Activated CD4-positive, alpha-beta T cell treated with anti-CD3 and anti-CD28 coated beads for 24 hours (primary cell): ENCODE measurements around the gene STK10.

ENCODE experiments used
- DNase-seq, 2 donors: peaks; one replicate each; pipeline ENCODE4 v3.0.0-alpha.2; 2020; ENCODE audit warnings: low read depth in 2 of 2

Gene STK10

DNA sequence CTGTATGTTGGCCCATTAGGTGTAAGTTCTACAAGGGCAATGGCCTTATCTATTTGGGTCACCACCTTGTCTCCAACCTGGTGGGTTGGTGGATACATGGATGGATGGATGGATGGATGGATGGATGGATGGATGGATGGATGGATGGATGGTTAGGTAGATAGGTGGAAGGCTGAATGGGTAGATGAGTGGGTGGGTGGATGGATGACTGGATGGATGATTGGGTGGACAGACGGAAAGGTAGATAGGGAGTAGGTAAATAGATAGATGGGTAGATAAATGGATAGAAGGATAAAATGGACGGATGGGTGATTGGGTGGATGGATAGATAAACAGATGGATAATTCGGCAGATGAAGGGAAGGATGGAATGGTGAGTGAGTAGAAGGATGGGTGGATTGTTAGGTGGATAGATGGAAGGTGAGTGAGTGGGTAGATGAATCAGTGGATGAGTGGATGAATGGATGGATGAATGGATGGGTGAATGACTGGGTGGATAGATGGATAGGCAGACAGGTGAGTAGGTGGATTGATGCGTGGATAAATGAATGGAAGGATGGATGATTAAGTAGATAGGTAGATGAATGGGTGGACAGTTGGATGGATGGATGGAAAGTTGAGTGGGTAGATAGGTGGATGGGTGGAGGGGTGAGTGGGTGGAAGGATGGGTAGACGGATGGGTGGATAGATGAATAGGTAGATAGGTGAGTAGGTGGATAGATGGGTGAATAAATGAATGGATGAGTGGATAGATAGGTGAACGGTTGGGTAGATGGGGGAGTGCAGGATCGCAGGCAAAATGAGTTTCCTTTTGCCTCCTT is 98.5 kb downstream of the STK10 start:
- DNase-seq = no peak

GRCh38 chr5:172088801-172089200 is 99.2 kb downstream of the STK10 start:
- no peak for DNase-seq

DNA sequence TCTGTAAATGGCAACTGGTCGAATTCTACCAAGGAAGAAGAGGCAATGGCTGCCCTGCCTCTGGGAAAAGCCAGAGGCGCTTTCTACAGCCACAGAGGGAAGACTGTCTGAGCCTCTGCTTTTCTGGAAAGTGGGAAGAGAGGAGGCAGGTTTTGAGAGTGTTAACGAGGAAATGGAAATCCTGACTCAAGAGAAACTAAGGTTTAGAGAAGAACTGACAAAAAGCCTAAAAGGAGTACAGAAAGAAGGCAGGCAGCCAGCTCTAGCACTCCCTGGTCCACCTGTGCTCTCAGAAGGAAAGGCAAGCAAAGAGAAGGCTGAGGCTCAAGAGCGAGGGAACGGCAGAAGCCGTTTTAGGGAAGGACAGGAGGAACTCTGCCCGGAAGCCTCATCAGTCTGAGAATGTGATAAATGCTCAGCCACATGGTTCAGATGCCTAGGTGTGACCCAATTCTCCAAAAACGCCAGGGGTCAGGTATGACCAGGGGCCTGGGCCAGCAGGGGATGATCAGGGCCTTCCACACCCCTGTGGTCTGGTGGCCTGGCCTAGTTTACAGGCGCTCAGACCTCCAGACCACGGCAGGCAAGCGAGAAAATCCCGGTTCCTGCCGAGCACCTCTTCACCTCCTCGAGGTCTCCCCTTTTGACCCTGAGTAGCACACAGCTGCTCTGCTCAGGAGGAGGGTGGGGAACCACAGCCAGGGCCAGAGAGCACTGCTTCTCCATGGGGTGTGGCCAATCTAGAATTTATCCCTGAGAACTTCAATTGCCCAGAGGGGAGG is 101.6 kb downstream of the STK10 start:
- DNase-seq = no peak

DNA sequence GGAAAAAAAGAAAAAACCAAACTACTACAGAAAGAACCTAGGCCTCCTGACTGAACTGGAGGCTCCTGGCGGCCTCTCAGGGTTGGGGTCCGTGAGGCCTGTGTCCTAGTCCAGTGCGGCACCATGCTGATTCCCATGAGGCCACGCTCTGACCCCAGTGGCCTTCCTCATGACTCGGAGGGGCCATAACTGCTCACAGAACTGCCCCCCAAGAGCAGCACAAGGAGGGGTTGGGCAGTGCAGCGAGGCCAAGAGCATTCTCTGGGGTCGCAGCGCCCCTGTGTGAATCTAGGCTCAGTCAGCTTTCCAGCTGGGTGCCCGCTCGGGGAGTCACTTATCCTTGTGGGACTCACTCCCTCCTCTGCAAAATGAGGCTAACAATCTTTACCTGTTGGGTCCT is 102.3 kb downstream of the STK10 start:
- DNase-seq = no peak

DNA sequence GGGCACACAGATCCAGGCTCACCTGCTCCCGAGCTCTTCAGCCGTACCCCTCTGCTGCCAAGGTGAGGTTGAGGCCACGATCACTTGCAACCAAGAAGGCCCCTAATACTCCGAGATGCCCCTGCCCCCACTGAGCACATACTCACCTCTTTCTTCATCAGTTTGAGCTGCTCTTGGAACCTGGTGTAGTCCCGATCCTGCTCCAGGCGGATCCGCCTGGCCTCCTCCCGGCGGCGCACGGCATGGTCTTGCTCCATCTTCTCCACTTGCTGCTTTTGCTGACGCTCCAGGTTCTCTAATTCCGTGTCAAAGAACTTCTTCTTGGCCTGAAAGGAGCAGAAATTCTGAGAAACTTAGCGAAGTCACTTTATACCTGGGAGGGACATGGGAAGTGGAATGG is 105.8 kb downstream of the STK10 start:
- no peak for DNase-seq

GRCh38 chr5:172079876-172080275 is 108.1 kb downstream of the STK10 start:
- no peak for DNase-seq

GRCh38 chr5:172078726-172079345 is 109.2 kb downstream of the STK10 start:
- DNase-seq = no peak

- DNase-seq = no peak
Observed at GRCh38 chr5:172077664-172078425, 110.2 kb downstream of the STK10 start.

DNA sequence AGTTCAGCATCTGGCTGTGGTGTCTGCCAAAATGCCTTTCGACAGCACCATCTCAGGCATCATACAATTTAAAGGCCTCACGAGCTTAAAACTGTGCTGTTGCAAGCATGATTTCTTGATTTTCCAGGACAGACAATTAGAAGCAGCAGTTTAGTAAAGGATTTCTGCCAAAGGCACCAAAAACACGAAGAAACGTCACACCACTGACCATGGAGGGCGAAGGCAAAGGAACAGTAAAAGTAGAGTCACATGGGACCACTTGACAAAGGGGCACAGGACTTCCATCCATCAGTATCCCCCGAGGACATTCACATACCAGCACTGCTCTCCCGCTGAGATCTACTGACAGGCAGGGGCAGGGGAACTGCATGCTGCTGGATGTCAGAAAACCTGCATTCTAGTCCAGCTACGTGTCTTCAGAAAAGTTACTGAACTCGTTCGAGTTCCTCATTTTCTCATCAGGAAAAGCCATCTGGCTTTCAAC is 111.2 kb downstream of the STK10 start:
- no peak for DNase-seq

GRCh38 chr5:172075656-172076055 is 112.4 kb downstream of the STK10 start:
- DNase-seq = no peak

DNA sequence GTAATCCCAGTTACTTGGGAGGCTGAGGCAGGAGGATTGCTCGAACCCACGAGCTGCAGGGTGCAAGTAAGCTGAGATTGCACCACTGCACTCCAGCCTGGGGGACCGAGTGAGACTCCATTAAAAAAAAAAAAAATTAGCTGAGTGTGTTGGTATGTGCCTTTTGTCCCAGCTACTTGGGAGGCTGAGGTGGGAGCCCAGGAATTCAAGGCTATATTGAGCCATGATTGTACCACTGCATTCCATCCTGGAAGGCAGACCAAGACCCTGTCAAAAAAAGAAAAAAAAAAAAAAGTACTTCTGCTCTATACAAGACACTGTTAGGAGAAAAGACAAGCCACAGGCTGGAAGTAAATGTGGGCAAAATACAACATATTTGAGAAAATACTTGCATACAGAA is 113.1 kb downstream of the STK10 start:
- no peak for DNase-seq

GRCh38 chr5:172071309-172071875 is 116.6 kb downstream of the STK10 start:
- no peak for DNase-seq

DNA sequence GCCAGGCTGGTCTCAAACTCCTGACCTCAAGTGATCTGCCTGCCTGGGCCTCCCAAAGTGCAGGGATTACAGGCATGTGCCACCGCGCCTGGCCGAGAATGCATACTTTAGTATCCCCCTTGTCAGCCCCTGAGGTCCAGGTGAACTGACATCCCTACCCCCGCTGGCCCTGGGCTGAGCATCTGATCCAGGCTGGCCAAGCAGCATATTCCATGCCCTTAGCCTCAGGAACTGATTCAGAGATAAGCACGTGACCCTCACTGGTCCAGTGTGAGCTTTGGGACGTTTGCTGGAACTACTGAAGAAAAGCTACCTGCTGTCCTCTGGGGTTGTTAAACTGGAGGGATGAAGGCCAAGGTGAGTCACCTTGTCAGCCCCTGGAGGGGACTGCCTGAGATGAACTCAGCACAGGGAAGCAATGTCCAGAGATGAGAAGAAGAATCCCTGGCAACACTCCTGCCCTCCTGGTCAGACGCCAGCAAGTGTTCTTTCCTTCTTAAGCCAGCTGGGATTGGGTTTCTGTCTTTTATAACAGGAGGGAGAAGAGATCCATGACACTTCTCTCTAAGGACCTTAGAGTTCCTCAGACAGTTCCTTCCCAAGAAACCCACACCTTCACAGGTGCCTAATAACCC is 122.5 kb downstream of the STK10 start:
- DNase-seq = no peak

GRCh38 chr5:172064766-172065165 is 123.3 kb downstream of the STK10 start:
- DNase-seq = no peak

- no peak for DNase-seq
Observed at GRCh38 chr5:172064358-172064757, 123.7 kb downstream of the STK10 start.

DNA sequence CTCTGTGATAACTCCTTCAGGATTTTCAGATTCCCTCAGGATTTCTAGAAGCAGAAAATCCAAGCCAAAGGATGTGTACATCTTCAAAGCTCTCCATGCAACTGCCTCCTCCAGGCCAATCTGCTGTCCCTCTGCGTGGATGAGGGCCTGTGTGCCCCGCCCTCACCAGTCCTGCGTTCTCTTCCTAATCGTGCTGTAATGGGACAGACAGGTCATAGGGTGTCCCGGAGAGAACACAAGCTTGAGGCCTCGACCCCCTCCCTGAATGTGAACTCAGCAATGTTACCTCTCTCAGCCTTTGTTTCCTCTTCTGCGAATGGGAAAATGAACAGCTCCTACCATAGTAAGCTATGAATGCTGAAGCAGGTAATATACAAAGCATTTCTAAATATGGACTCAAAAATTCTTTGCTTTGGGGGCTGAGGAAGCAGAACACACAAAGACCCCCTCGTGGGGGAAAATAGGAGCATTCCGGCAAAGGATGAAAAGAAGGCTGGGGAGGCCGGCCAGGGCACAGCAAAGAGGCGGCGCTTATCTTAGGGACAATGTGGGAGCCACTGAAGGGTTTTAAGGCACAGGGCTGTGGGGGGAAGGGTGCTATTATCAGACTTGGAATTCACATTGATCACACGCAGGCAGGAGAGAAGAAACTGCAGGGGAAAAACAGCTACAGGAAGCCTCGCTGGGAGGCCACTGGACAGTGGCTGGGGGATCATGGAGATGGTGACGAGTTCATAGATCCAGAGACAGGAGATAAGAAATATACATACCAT is 124.4 kb downstream of the STK10 start:
- no peak for DNase-seq

DNA sequence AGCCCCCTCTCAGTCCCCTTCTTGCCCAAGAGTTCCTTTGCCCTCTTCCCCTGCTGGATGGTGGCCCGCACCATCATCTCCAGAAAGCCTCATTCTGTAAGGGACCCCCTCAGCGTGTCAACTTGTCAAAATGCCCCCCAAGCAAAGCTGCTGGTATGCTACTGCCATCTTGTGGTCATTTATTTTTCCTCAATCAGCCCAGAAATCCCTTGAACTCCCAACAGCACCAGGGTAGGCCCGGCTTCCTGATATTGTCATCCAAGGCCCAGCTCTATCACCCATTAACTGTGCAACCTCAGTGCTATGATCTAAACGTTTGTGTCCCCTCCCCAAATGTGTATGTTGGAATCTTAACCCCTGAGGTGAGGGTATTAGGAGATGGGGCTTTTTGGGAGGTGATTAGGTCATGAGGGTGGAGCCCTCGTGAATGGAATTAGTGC is 128.3 kb downstream of the STK10 start:
- no peak for DNase-seq

GRCh38 chr5:172058088-172058487 is 129.9 kb downstream of the STK10 start:
- DNase-seq = no peak

DNA sequence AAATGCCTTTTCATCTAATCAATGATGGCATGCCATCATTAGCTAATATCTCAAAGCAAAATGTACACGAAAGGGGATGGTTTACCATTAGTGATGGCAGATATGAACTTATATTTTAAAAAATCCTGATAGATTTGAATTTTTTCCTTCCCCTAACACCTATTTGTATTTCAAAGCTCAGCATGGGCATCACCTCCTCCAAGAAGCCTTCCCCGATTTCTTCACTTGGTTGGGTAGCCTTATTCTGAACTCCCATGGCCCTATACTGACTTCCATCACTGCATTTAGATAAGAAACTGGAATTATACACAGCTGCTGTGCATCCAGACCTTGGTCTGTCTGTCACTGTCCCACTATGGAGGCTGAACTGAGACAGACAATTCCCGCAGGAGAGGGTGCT is 132.0 kb downstream of the STK10 start:
- DNase-seq = no peak

GRCh38 chr5:172055421-172055820 is 132.6 kb downstream of the STK10 start:
- no peak for DNase-seq
